GM20000 (cell line): ENCODE measurements around the gene LPA.
"Not testable (repeated sequence)": the region's sequence is repeated elsewhere in the genome, so short reads cannot be mapped to it uniquely, and the experiment has no call there.

ENCODE experiments used
- DNase-seq: peaks from one replicate; pipeline ENCODE4 v3.0.0; 2012; ENCODE audit warnings: low spot score
- TF ChIP-seq, protein P1 (sequence below): IDR thresholded peaks from 2 replicates; pipeline ENCODE4 v1.5.1; 2012; ENCODE audit warnings: mild to moderate bottlenecking, control low read depth; ENCODE audit errors: extremely low read depth, missing control alignments

LPA gene

DNA sequence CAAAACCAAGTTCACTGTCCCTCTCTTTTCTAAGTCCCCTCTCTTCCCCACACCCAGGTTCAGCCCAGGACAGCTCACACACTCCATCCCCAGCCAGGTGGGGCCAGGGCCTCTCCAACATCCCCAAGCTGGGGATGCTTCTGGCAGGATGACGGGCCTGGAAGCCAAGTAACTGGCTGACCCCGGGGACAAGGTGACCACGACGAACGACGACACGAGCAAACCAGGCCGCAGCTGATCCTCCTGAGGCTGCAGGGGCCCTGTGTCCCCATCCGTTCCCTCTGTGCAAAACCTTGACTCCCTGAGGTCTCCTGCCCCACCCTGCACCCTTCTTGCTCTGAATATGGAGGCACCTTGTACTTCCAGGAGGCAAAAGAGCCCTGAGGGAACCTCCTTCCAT, 26.4 kb upstream of the LPA start:
- TF ChIP-seq, protein P1, sequence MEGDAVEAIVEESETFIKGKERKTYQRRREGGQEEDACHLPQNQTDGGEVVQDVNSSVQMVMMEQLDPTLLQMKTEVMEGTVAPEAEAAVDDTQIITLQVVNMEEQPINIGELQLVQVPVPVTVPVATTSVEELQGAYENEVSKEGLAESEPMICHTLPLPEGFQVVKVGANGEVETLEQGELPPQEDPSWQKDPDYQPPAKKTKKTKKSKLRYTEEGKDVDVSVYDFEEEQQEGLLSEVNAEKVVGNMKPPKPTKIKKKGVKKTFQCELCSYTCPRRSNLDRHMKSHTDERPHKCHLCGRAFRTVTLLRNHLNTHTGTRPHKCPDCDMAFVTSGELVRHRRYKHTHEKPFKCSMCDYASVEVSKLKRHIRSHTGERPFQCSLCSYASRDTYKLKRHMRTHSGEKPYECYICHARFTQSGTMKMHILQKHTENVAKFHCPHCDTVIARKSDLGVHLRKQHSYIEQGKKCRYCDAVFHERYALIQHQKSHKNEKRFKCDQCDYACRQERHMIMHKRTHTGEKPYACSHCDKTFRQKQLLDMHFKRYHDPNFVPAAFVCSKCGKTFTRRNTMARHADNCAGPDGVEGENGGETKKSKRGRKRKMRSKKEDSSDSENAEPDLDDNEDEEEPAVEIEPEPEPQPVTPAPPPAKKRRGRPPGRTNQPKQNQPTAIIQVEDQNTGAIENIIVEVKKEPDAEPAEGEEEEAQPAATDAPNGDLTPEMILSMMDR: no peak
- DNase-seq: no peak

DNA sequence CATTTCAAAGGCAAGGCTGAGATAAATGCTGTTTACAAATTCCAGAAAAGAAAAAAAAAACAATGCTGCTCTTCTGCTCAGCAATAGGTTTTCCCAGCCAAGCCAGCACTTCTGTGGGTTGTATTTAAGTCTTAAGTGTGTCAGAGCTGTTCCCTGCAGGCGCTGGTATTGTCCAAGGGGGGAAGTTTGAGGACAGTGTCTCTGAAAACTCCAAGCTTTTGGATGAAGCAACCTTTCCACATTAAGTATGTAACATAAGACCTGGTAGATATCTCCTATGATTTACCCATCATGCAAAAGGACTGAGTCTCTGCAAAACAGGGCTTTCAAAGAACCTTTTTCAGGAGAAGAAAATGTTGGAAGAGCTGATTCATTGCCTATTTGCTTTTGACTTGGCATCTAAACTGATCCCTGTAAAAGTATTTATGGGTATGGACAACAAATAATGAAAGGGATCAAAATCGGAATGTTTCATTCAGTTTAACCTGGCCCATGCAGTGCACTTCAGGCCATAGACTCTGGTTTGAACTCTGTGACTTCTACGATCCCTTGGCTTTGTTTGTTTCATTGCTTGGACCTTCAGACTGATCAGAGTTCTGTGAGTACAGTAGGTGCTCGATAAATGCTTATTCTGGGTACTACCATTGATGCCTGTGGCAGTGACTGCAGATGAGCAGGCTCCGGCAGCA, 21.8 kb upstream of the LPA start:
- DNase-seq: no peak
- TF ChIP-seq, protein P1: no peak

- not testable (repeated sequence) for DNase-seq
These were observed 21.2 kb upstream of the LPA start for GRCh38 chr6:160685101-160685761.

GRCh38 chr6:160679402-160679769, 15.3 kb upstream of the LPA start:
- no peak for DNase-seq
- TF ChIP-seq, protein P1: no peak

GRCh38 chr6:160678744-160679401, 14.8 kb upstream of the LPA start:
- no peak for DNase-seq
- TF ChIP-seq, protein P1: no peak

GRCh38 chr6:160678230-160678629, 14.2 kb upstream of the LPA start:
- TF ChIP-seq, protein P1: no peak
- DNase-seq: no peak

DNA sequence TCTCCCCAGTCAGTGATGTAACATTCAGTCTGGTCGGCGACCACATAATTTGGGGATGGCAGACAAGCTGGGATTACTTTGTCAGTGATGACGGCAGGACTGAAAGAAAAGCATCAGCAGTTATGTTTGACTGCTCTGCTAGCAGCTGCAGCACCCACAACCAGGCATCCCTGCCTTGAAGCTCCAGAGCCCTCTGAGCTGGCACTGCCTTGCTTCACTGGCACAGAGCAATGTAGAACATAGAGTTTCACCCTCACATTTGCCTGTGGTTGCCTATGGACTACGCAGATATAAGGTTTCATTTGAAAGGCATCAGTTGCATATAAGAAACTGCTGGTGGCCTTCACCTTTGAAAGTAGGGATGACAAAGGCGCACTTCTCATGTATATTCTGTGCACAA, 12.3 kb upstream of the LPA start:
- DNase-seq: not testable (repeated sequence)

DNA sequence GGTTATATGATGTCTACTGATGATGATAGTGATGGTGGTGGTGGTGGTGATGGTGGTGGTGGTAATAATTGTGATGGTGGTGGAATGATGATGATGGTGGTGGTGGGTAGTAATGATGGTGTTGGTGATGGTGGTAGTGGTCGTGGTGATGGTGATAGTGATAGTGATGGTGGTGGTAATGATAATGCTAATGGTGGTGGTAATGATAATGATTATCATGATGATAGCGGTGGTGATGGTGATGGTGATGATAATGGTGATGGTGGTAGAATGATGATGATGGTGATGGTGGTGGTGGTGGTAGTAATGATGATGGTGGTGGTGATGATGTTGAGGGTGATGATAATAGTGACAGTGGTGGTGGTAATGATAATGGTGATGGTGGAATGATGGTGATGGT, 4.5 kb upstream of the LPA start:
- TF ChIP-seq, protein P1: no peak
- no peak for DNase-seq
